Activated CD8-positive, alpha-beta memory T cell treated with anti-CD3 and anti-CD28 coated beads for 1 hour (primary cell): ENCODE results near the gene MRPL18.
A peak's percentile ranks its signal among the peaks of the same experiment; 100 is the strongest.
"Not testable (repeated sequence)": the region's sequence is repeated elsewhere in the genome, so short reads cannot be mapped to it uniquely, and the experiment has no call there.

ENCODE experiments used
- DNase-seq, 2 donors: peaks; one replicate each; pipeline ENCODE4 v3.0.0-alpha.2; 2020; ENCODE audit warnings: low read depth in 1 of 2; ENCODE audit errors: extremely low read depth in 1 of 2

Gene MRPL18

DNA sequence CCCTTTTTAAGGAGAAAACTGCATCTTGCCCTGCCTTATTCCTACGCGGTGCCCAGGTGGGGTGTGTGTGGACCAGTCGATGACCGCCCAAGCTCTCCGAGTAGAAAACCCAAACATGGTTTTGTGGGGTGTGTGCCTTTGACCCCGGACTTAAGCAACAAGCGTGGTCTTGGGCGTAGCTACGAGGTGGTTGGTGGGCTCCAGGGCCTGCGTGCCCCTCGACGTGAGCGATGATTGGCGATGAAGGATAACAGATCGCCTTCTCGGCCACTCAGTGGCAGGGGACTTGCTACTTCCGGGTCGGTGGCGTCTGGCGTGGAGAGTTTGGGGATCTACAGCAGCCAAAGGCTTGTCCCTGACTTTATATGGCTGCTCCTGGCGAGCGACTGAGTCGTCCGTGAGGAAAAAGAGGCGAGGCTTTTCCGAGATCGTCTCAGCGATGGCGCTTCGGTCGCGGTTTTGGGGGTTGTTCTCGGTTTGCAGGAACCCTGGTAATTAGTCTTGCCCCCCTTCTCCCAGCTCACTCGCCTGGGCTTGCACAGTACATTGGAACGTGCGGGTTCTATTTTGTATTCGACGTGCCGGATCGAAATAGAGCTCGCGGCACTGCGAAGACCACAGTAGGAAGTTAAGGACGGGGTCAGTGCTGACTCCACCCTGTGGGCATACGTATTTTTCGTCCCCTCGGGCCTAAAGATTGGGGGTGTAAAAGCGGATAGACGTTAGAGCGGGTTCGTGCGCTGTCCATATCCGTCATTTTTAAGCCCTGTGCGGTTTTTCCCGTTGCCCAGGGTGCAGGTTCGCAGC lies at the start of gene MRPL18:
MRPL18 (plus strand) TSS at position 319 of the 807 bp plus-strand sequence; CDS start at position 440, 121 bp downstream.
- peak; percentile 61 to 79 for DNase-seq

DNA sequence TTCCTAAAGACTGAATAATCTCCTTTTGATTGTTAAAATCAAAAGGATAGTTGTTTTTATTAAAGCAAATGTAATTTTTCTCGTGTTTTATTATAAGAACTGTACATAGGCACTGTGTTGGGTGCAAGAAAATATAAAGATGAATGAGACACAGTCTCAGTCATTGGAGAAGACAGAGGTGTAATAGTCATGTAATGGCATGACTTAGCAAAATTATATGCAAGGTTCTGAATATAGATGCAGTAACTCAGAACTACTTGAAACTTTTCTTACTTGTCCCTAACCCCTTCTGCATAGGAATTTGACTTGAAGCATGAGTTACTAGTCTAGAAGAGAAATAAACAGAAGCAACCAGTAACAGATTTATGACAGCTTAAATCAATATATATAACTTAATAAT lies 48.1 kb upstream of the MRPL18 start:
- DNase-seq, result no peak

DNA sequence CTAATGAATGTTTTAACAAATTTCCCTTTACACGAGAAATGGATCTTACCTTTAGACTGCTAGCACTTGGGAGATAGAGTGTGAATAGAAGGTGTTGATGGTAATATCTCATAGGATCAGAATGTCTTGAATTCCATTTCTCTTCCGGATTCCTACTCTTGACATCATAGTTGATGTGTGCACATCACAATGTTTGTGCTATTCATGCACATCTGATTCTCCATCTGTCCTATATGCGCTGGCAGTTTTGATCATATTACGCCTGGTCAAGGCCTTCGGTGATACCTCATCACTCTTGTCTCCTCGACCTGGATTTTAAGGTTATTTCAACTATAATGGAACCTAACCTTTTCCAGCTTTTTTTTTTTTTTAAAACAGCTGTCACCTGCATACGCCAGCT lies 45.2 kb upstream of the MRPL18 start:
- DNase-seq, result no peak

GRCh38 chr6:159746759-159747158 lies 43.5 kb upstream of the MRPL18 start:
- DNase-seq, result no peak

DNA sequence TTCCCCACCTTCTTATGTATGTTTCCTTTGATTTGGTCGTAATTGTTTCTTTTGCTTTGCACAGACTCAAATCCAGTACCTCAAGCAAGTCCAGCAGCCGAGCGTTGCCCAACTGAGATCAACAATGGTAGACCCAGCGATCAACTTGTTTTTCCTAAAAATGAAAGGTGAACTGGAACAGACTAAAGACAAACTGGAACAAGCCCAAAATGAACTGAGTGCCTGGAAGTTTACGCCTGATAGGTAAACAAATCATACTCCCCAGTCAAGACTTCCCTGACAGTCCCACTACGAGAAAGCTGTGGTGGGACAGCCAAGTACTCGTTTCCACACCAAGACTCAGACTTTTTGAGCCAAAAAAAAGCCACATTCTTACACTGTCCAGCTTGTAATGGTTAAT lies 42.1 kb upstream of the MRPL18 start:
- DNase-seq, result not testable (repeated sequence)

- no peak for DNase-seq
These were observed 38.8 kb upstream of the MRPL18 start for GRCh38 chr6:159751448-159751847.

GRCh38 chr6:159753081-159753872 lies 37.0 kb upstream of the MRPL18 start:
- DNase-seq, result no peak

- no peak for DNase-seq
These were observed 35.9 kb upstream of the MRPL18 start for GRCh38 chr6:159754401-159754800.

DNA sequence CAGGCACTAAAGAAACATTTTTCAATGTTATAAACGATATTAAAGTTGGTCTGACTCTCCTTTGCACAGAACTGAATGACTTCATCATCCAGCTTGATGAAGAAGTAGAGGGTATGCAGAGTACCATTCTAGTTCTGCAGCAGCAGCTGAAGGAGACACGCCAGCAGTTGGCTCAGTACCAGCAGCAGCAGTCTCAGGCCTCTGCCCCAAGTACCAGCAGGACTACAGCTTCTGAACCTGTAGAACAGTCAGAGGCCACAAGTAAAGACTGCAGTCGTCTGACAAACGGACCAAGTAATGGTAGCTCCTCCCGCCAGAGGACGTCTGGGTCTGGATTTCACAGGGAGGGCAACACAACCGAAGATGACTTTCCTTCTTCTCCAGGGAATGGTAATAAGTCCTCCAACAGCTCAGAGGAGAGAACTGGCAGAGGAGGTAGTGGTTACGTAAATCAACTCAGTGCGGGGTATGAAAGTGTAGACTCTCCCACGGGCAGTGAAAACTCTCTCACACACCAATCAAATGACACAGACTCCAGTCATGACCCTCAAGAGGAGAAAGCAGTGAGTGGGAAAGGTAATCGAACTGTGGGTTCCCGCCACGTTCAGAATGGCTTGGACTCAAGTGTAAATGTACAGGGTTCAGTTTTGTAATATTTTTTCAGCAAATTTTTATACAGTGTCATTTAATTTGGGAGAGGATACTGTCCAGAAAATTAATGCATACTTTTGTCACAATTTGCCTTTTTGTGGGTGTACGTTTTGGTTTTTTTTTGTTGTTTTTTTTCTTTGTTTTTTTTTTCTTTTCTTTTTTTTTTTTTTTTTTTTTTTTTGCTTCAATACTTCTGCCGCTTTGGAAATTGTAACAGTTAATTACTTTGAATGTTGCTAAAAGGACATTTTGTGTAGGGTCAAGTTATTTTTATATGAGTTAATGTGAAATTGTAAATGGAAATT lies 35.0 kb upstream of the MRPL18 start:
- no peak for DNase-seq

DNA sequence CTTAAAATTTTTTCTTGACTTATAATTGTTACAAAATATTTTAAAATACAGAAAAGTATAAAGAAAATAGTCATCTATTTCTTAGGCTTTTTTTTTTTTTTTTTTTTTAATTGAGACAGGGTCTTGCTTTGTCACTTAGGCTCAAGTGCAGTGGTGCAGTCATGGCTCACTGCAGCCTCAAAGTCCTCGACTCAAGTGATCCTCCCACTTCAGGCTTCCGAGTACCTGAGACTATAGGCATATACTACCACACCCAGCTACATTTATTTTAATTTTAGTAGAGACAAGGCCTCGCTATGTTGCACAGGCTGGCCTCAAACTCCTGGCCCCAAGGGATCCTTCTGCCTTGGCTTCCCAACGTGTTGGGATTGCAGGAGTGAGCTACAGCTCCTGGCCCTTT lies 33.8 kb upstream of the MRPL18 start:
- no peak for DNase-seq

- DNase-seq, result no peak
These were observed 32.0 kb upstream of the MRPL18 start for GRCh38 chr6:159758031-159759001.

GRCh38 chr6:159759645-159760044 lies 30.6 kb upstream of the MRPL18 start:
- DNase-seq, result no peak

DNA sequence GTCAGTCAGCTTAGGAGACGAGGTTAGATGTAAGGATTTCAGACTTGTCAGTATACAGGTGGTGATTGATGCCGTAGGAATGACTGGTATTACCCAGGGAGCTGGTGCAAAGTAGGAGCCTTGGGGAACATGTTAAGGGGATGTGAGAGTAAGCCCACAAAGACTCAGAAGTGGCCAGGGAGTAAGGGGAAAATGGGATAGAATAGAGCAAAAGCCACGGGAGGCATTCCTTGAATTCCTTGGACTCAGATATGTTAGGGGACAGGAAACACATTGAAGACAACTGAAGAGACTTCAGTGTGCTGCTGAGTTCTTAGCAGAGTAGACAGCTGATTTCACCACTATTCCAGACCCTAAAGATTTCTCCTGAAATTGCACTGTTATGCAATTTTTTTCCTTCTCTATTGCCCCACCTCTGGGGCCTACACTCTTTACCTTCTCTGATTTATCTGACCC lies 29.6 kb upstream of the MRPL18 start:
- DNase-seq, result no peak

- peak in 1 of 2 donors; percentile 13 for DNase-seq
These were observed 29.0 kb upstream of the MRPL18 start for GRCh38 chr6:159761129-159761872.

GRCh38 chr6:159761873-159762680 lies 28.2 kb upstream of the MRPL18 start, which contains the start of gene ACAT2:
Gene ACAT2 (plus strand): TSS chr6:159762045. CDS start chr6:159762088, 43 bp downstream.
- peak; percentile 78 to 84 for DNase-seq

DNA sequence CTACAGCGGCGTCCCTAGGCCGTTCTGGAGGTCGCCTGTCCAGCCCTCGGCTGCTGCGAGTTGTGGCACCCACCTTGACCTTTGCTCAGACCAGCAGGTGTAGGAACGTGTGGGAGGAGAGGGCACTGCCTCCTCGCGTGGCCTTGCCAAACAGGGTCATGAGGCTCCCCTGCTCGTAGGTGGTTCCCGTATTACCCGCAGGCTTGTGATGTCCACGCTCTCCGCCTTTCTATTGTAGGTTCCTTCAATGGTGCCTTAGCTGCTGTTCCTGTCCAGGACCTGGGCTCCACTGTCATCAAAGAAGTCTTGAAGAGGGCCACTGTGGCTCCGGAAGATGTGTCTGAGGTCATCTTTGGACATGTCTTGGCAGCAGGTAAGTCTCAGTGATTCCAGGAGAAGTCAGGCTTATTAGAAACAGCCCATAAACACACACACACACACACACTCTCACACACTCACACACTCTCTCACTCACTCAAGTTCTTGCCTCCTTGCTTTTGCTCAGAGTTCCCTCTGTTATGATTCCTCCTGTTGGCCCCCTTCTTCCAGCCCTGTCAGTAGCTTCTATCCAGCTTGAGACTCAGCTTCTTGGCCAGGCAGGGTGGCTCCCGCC lies 27.5 kb upstream of the MRPL18 start:
- no peak for DNase-seq

GRCh38 chr6:159766906-159767305 lies 23.4 kb upstream of the MRPL18 start:
- no peak for DNase-seq

GRCh38 chr6:159769470-159769869 lies 20.8 kb upstream of the MRPL18 start:
- DNase-seq, result no peak
